PC-3 (cell line): ENCODE measurements around the gene NT5DC3. TPM values are rescaled to one million over a fixed set of nuclear protein-coding genes. Genes with fewer than 3 reads are reported as not detected.

Experiments used
- ATAC-seq: fragments of 200-7000 bp; cut with Tn5 transposase; 2 replicates; pipeline ENCODE4 v1.9.1; 2020; ENCODE audit warnings: mild to moderate bottlenecking, moderate library complexity
- BruUV-seq: library from RNA; stranded (reverse); fragments of 400-500 nt; replicated peaks from 2 replicates; lab custom pipeline; 2021; lab: Mats Ljungman, UMichigan
- CTCF ChIA-PET: fragments of 300-600 bp; sonication (Branson Sonifier 250); formaldehyde crosslinking; loops from one replicate; lab custom pipeline; 2022; ENCODE audit warnings: antibody characterized with exemption; lab: Charles Lee
- POLR2A ChIA-PET: fragments of 300-600 bp; sonication (Branson Sonifier 250); formaldehyde crosslinking; loops from one replicate; lab custom pipeline; 2022; ENCODE audit warnings: antibody characterized with exemption; ENCODE audit not compliant: unreplicated experiment; lab: Charles Lee
- DNase-seq: peaks from one replicate; pipeline ENCODE4 v3.0.0-alpha.2; 2015
- H2AFZ ChIP-seq: fragments of 300-600 bp; sonication (generic); 2 replicates; pipeline ENCODE4 v1.6.0; 2016; ENCODE audit warnings: antibody characterized with exemption, low read length
- H3F3A ChIP-seq: fragments of 300-600 bp; sonication (generic); one replicate; pipeline ENCODE4 v1.6.0; 2017; ENCODE audit warnings: antibody characterized with exemption, low read length, control low read depth, mild to moderate bottlenecking; ENCODE audit not compliant: unreplicated experiment
- H3K27ac ChIP-seq: fragments of 300-600 bp; sonication (generic); 2 replicates; pipeline ENCODE4 v1.5.1; 2016; ENCODE audit warnings: mild to moderate bottlenecking, low read length
- H3K27me3 ChIP-seq: fragments of 300-600 bp; sonication (generic); 2 replicates; pipeline ENCODE4 v1.6.1; 2016; ENCODE audit warnings: low read length, mixed read lengths
- H3K36me3 ChIP-seq: fragments of 300-600 bp; sonication (generic); 2 replicates; pipeline ENCODE4 v1.6.1; 2016; ENCODE audit warnings: low read depth, mixed run types, low read length, mixed read lengths
- H3K4me1 ChIP-seq: fragments of 300-600 bp; sonication (generic); 2 replicates; pipeline ENCODE4 v1.5.1; 2016; ENCODE audit warnings: low read length; ENCODE audit not compliant: insufficient read depth
- H3K4me2 ChIP-seq: fragments of 300-600 bp; sonication (generic); 2 replicates; pipeline ENCODE4 v1.6.0; 2016; ENCODE audit warnings: low read length
- H3K4me3 ChIP-seq: fragments of 300-600 bp; sonication (generic); 2 replicates; pipeline ENCODE4 v1.5.1; 2016; ENCODE audit warnings: mild to moderate bottlenecking, low read length, mixed read lengths
- H3K79me2 ChIP-seq: fragments of 300-600 bp; sonication (generic); 2 replicates; pipeline ENCODE4 v1.6.1; 2017; ENCODE audit warnings: low read length, mixed read lengths
- H3K9ac ChIP-seq: fragments of 300-600 bp; sonication (generic); 2 replicates; pipeline ENCODE4 v1.6.0; 2016; ENCODE audit warnings: mild to moderate bottlenecking, low read length
- H3K9me2 ChIP-seq: fragments of 300-600 bp; sonication (generic); replicated peaks from 2 replicates; pipeline ENCODE4 v1.6.1; 2016; ENCODE audit warnings: mixed run types, low read length, mixed read lengths
- H3K9me3 ChIP-seq: fragments of 300-600 bp; sonication (generic); 2 replicates; pipeline ENCODE4 v1.6.1; 2016; ENCODE audit warnings: low read length, mixed read lengths
- H4K20me1 ChIP-seq: fragments of 300-600 bp; sonication (generic); 2 replicates; pipeline ENCODE4 v1.6.1; 2016; ENCODE audit warnings: low read length, mixed read lengths
- EZH2 ChIP-seq: fragments of 300-600 bp; sonication (generic); IDR thresholded peaks from one replicate; pipeline ENCODE4 v1.6.1; 2017; ENCODE audit warnings: antibody characterized with exemption, mild to moderate bottlenecking, low read length; ENCODE audit not compliant: unreplicated experiment
- EZH2phosphoT487 ChIP-seq: fragments of 300-600 bp; sonication (generic); IDR thresholded peaks from 2 replicates; pipeline ENCODE4 v1.6.1; 2018; ENCODE audit warnings: mild to moderate bottlenecking, antibody characterized with exemption, low read length, borderline replicate concordance
- intact Hi-C: fragments of 100-400 bp; cut with micrococcal nuclease; formaldehyde crosslinking; loops from 2 replicates; pipeline ENCODE4 v1.9.0; 2023
- total RNA-seq: library from RNA; depleted of rRNA; stranded (reverse); fragments of >200 nt; gene quantifications from 2 replicates; pipeline ENCODE4 v1.2.3, GENCODE V29; 2014; rRNA removed

Gene NT5DC3
- total RNA-seq, 1 experiment from 2014 or later, result 15.7 TPM

DNA sequence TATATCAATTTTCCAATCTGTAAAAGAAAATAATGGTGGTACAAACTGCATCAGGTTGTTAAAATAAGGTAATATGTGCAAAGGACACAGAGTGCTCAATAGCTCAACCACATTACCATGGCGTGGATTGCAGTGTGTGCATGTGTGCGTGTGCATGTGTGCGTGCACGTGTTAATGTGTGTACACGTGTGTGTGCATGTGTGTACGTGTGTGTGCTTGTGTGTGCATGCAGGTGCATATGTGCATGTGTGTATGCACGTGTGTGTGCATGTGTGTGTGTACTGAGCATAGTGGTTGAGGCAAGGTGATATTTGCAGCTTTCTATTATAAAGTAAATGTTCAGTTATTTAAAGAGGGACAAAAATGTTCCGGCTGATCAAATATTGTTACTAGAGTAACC is 115.6 kb downstream of the NT5DC3 start:
- ChIA-PET POLR2A (no interaction called here), CTCF (no interaction called here)
- Histone ChIP-seq H3K9me2 (no peaks in the 10 kb centered on the region), H3F3A (no peaks in the 10 kb centered on the region), H2AFZ (no peak overlapping the region), H3K4me1 (no peaks in the 10 kb centered on the region), H3K36me3 (no peaks in the 10 kb centered on the region), H3K4me2 (no peak overlapping the region), H3K27ac (no peak overlapping the region), H3K27me3 (peaks cover 47% of the 10 kb centered on the region), H3K9ac (no peak overlapping the region), H4K20me1 (no peaks in the 10 kb centered on the region), H3K4me3 (no peak overlapping the region), H3K79me2 (no peaks in the 10 kb centered on the region), H3K9me3 (no peaks in the 10 kb centered on the region)
- DNase-seq (no peak), ATAC-seq (no peak)
- intact Hi-C loops, result no loop called here
- no TSS peak for BruUV-seq
- TF ChIP-seq EZH2phosphoT487 (no peak), EZH2 (no peak)

Other genes starting within 250 kb of the NT5DC3 start
- 476 and 593 TPM in 2 replicates for gene HSP90B1, start 89.2 kb upstream of the NT5DC3 start, total RNA-seq
- 35.0 and 45.6 TPM in 2 replicates for gene TDG, start 124.6 kb upstream of the NT5DC3 start, total RNA-seq
- 1.6 TPM in 2 replicates for gene GLT8D2, start 209.0 kb upstream of the NT5DC3 start, total RNA-seq
- gene HCFC2, start 223.3 kb upstream of the NT5DC3 start, total RNA-seq, result 7.8 and 10.7 TPM in 2 replicates